ENCODE data around the gene PPM1A.

The PPM1A gene

GRCh38 chr14:60215520-60216420 lies 33.3 kb upstream of the PPM1A start:
- TF ChIP-seq, protein P1, sequence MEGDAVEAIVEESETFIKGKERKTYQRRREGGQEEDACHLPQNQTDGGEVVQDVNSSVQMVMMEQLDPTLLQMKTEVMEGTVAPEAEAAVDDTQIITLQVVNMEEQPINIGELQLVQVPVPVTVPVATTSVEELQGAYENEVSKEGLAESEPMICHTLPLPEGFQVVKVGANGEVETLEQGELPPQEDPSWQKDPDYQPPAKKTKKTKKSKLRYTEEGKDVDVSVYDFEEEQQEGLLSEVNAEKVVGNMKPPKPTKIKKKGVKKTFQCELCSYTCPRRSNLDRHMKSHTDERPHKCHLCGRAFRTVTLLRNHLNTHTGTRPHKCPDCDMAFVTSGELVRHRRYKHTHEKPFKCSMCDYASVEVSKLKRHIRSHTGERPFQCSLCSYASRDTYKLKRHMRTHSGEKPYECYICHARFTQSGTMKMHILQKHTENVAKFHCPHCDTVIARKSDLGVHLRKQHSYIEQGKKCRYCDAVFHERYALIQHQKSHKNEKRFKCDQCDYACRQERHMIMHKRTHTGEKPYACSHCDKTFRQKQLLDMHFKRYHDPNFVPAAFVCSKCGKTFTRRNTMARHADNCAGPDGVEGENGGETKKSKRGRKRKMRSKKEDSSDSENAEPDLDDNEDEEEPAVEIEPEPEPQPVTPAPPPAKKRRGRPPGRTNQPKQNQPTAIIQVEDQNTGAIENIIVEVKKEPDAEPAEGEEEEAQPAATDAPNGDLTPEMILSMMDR (IDR thresholded peaks at IDR 0.05; ENCODE audit: insufficient read depth, low read depth, low read length, missing control alignments) = no peak
- H3K4me3 ChIP-seq (ENCODE audit: low read depth, low read length) = no peak overlapping the region
- no peak for DNase-seq (ENCODE audit: low read depth)

DNA sequence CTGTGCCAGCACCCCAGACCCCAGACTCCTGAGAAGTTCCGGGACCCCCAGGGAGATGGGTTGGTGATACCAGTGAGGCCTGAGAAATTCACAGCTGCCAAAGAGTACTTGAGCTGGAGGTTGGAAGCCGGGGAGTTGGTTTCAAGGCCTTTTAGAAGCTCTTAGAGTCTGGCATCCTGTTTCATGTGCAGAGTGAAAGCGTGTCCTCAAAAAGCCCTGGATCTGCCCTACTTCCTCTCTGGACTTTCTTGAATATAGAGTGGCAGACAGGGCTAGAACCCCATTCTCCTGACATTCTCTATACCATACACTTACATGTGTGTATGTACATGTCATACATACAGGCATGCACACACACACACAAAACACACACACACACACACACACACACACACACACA lies 31.3 kb upstream of the PPM1A start:
- peak; percentile 50 for DNase-seq (ENCODE audit: low read depth)
- no peak overlapping the region for H3K4me3 ChIP-seq (ENCODE audit: low read depth, low read length)
- TF ChIP-seq, protein P1 (IDR thresholded peaks at IDR 0.05; ENCODE audit: insufficient read depth, low read depth, low read length, missing control alignments) = no peak

DNA sequence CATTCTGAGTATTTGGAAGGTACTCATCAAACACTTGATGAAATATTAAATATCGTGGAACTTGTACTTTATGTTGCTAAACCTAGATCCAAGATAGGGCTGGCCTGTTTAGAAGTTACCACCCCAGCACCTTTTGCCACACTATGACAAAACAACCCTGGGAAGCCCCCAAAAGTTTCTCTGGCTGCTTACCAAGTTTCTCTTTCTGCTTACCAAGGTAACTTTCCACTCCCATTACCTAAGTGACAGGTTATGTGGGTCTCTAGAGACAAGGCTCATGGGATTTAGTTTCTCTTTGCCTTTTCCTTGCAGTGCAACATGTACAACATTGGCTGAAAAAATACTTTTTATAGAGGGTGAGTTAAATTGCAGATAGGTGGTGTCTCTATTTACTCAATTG lies 28.9 kb upstream of the PPM1A start:
- DNase-seq (ENCODE audit: low read depth) = peak; percentile 86
- TF ChIP-seq, protein P1 (IDR thresholded peaks at IDR 0.05; ENCODE audit: insufficient read depth, low read depth, low read length, missing control alignments) = no peak
- no peak overlapping the region for H3K4me3 ChIP-seq (ENCODE audit: low read depth, low read length)

- TF ChIP-seq, protein P1 (IDR thresholded peaks at IDR 0.05; ENCODE audit: insufficient read depth, low read depth, low read length, missing control alignments) = no peak
- H3K4me3 ChIP-seq (ENCODE audit: low read depth, low read length) = no peak overlapping the region
- DNase-seq (ENCODE audit: low read depth) = no peak
Observed at GRCh38 chr14:60220917-60221316, 28.1 kb upstream of the PPM1A start.

DNA sequence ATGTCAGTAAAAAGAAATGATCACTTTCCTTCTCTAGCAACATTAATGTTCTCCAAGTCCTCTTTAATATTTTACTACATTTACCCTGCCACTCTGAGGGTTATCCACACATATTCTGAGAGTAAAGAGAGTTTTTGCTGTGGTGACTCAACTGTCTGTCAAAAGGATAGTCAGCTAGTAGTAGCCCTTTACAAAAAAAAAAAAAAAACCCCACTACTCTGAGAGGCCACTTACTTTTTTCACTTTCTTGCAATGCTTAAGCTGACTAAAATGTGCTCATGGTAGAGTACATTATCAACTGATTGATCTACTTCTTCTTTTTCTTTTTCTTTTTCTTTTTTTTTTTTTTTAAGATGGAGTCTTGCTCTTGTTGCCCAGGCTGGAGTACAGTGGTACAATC lies 27.6 kb upstream of the PPM1A start:
- TF ChIP-seq, protein P1 (IDR thresholded peaks at IDR 0.05; ENCODE audit: insufficient read depth, low read depth, low read length, missing control alignments) = no peak
- no peak for DNase-seq (ENCODE audit: low read depth)
- no peak overlapping the region for H3K4me3 ChIP-seq (ENCODE audit: low read depth, low read length)

DNA sequence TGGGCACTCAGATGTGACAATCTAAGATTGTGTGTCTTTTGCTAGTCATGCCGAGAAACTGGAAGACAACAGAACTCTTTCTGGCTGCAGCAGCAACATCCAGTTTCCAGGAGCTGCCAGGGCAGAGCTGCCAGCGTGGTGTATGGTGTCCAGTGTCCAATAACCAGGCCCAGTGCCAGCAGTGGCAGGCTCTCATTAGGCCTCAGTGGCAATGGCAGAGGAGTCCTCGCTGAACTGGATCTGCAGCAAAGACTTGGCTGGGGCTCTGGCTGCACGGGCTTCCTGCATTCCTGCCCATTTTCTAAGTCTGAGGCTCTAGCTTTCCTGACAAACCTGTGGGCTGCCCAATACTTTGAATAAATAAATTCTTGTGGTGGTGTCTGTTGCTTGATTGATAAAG lies 26.2 kb upstream of the PPM1A start:
- TF ChIP-seq, protein P1 (IDR thresholded peaks at IDR 0.05; ENCODE audit: insufficient read depth, low read depth, low read length, missing control alignments) = no peak
- H3K4me3 ChIP-seq (ENCODE audit: low read depth, low read length) = no peak overlapping the region
- no peak for DNase-seq (ENCODE audit: low read depth)

DNA sequence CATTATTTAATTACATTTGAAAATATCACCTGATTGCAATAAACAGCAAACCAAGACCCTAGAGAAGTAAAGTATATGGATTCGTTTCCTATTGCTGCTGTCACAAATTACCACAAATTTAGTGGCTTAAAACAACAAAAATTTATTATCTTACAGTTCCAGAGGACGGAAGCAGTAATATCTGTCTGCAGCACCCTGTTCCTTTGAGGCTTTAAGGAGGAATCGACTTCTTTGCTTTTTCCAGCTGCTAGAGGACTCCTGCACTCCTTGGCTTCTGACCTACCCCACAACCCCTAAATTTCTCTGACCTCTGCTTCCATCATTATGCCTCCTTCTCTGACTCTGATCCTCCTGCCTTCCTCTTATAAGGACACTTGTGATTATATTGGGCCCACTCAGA lies 23.8 kb upstream of the PPM1A start:
- no peak overlapping the region for H3K4me3 ChIP-seq (ENCODE audit: low read depth, low read length)
- DNase-seq (ENCODE audit: low read depth) = no peak
- TF ChIP-seq, protein P1 (IDR thresholded peaks at IDR 0.05; ENCODE audit: insufficient read depth, low read depth, low read length, missing control alignments) = no peak
